HCT116 (cell line): ENCODE results near the gene CD300C.

ENCODE experiments used
- EZH2 ChIP-seq: fragments of 200-600 bp; sonication (generic); IDR thresholded peaks from 2 replicates; pipeline ENCODE4 v1.6.1; 2017; ENCODE audit warnings: antibody characterized with exemption, mixed run types
- EZH2phosphoT487 ChIP-seq: fragments of 200-600 bp; IDR thresholded peaks from 2 replicates; pipeline ENCODE4 v1.6.1; 2018; ENCODE audit warnings: antibody characterized with exemption, borderline replicate concordance
- JUND ChIP-seq: IDR thresholded peaks from 2 replicates; pipeline ENCODE4 v1.6.1; 2012
- POLR2A ChIP-seq: IDR thresholded peaks from 2 replicates; pipeline ENCODE4 v1.7.0; 2011; ENCODE audit warnings: borderline replicate concordance; ENCODE audit not compliant: insufficient read depth, insufficient read length; ENCODE audit errors: extremely low read depth
- POLR2AphosphoS5 ChIP-seq: IDR thresholded peaks from 2 replicates; pipeline ENCODE4 v1.6.1; 2011; ENCODE audit warnings: mild to moderate bottlenecking, low read depth, low read length, moderate library complexity
- SIN3A ChIP-seq: IDR thresholded peaks from 2 replicates; pipeline ENCODE4 v1.6.1; 2012; ENCODE audit warnings: low read depth
- SP1 ChIP-seq: IDR thresholded peaks from 2 replicates; pipeline ENCODE4 v1.6.1; 2012; ENCODE audit warnings: low read depth
- TCF7L2 ChIP-seq: IDR thresholded peaks from 2 replicates; pipeline ENCODE4 v1.7.0; 2011; ENCODE audit warnings: borderline replicate concordance, inconsistent platforms; ENCODE audit not compliant: insufficient read depth, insufficient read length; ENCODE audit errors: extremely low read depth
- YY1 ChIP-seq: IDR thresholded peaks from 2 replicates; pipeline ENCODE4 v1.6.1; 2011; ENCODE audit warnings: low read length, low read depth, moderate library complexity, mild to moderate bottlenecking; ENCODE audit not compliant: insufficient replicate concordance; ENCODE audit errors: extremely low read depth
- TF ChIP-seq, protein P1 (sequence below): IDR thresholded peaks from 2 replicates; pipeline ENCODE4 v1.6.1; 2012
- TF ChIP-seq, protein P2 (sequence below), 3 experiments: fragments of 200-600 bp in 1 of 3; sonication (generic) in 1 of 3; IDR thresholded peaks in 2 of 3; conservative IDR thresholded peaks in 1 of 3; 2 replicates each; pipeline ENCODE4 v1.5.1; 2012 to 2017; ENCODE audit warnings: low read depth in 2 of 3, low read length in 2 of 3, antibody characterized with exemption in 1 of 3, borderline replicate concordance in 1 of 3, control low read depth in 1 of 3, mild to moderate bottlenecking in 1 of 3, mixed read lengths in 1 of 3, mixed run types in 1 of 3, moderate library complexity in 1 of 3; ENCODE audit not compliant: insufficient read depth in 1 of 3
- TF ChIP-seq, protein P3 (sequence below): IDR thresholded peaks from 2 replicates; pipeline ENCODE4 v1.6.1; 2012

DNA sequence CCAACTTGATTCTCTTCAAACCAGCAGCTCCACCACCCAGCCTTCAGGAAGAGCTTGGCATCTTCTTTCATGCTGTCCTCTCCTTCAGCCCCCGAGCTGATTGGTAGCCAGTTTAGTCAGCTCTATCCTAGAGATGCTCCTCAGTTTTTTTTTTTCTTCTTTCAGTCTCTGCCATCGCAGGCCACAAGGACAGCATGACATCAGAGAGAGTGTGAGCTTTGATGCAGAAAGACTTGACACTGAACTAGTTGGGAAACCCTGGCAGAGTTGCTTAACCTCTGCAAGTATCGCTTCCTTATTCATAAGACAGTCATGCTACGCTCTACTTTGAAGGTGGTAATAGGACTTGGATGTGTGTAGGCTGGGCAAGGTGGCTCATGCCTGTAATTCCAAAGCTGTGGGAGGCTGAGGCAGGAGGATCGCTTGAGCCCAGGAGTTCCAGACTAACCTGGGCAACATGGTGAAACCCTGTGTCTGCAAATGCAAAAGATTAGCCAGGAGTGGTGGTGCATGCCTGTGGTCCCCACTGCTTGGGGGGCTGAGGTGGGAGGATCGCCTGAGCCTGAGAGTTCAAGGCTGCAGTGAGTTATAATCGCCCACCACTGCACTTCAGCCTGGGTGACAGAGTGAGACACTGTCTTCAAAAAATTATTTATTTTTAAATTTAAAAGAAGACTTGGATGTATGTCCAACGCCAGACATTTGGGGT is 17.3 kb downstream of the CD300C start:
- TF ChIP-seq SIN3A (no peak), POLR2AphosphoS5 (no peak), EZH2 (no peak), EZH2phosphoT487 (no peak), POLR2A (no peak), JUND (no peak), TCF7L2 (no peak), SP1 (no peak), YY1 (no peak)
- TF ChIP-seq, protein P1, sequence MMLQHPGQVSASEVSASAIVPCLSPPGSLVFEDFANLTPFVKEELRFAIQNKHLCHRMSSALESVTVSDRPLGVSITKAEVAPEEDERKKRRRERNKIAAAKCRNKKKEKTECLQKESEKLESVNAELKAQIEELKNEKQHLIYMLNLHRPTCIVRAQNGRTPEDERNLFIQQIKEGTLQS, result no peak
- TF ChIP-seq, protein P2, sequence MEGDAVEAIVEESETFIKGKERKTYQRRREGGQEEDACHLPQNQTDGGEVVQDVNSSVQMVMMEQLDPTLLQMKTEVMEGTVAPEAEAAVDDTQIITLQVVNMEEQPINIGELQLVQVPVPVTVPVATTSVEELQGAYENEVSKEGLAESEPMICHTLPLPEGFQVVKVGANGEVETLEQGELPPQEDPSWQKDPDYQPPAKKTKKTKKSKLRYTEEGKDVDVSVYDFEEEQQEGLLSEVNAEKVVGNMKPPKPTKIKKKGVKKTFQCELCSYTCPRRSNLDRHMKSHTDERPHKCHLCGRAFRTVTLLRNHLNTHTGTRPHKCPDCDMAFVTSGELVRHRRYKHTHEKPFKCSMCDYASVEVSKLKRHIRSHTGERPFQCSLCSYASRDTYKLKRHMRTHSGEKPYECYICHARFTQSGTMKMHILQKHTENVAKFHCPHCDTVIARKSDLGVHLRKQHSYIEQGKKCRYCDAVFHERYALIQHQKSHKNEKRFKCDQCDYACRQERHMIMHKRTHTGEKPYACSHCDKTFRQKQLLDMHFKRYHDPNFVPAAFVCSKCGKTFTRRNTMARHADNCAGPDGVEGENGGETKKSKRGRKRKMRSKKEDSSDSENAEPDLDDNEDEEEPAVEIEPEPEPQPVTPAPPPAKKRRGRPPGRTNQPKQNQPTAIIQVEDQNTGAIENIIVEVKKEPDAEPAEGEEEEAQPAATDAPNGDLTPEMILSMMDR (IDR thresholded peaks at IDR 0.05 in 2 of 3, conservative IDR thresholded peaks at IDR 0.05 in 1 of 3; ENCODE audit: borderline replicate concordance in 1 of 3, insufficient read depth in 1 of 3, low read depth in 2 of 3, low read length in 2 of 3), result no peak
- TF ChIP-seq, protein P3, sequence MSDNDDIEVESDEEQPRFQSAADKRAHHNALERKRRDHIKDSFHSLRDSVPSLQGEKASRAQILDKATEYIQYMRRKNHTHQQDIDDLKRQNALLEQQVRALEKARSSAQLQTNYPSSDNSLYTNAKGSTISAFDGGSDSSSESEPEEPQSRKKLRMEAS, result no peak
